Neuronal stem cell (in vitro differentiated cells): ENCODE results near the gene KIAA0753.

Experiments used
- DNase-seq: peaks from one replicate; pipeline ENCODE4 v3.0.0-alpha.2; 2013; ENCODE audit warnings: low spot score
- H2AFZ ChIP-seq: one replicate; pipeline ENCODE4 v1.6.1; 2013; ENCODE audit warnings: mild to moderate bottlenecking, low read length, inconsistent platforms
- H2AK5ac ChIP-seq: 2 replicates; pipeline ENCODE4 v1.6.1; 2013; ENCODE audit warnings: low read depth, mild to moderate bottlenecking, inconsistent platforms, low read length, moderate library complexity, mixed read lengths
- H2BK120ac ChIP-seq: 2 replicates; pipeline ENCODE4 v1.6.1; 2013; ENCODE audit warnings: low read depth, mild to moderate bottlenecking, inconsistent platforms, low read length, moderate library complexity, mixed read lengths
- H2BK12ac ChIP-seq: one replicate; pipeline ENCODE4 v1.6.1; 2013; ENCODE audit warnings: low read length, inconsistent platforms
- H2BK15ac ChIP-seq: 2 replicates; pipeline ENCODE4 v1.6.1; 2013; ENCODE audit warnings: mild to moderate bottlenecking, low read length, inconsistent platforms, mixed read lengths
- H2BK5ac ChIP-seq: one replicate; pipeline ENCODE4 v1.6.1; 2013; ENCODE audit warnings: inconsistent platforms, mild to moderate bottlenecking, low read length, moderate library complexity
- H3K14ac ChIP-seq: one replicate; pipeline ENCODE4 v1.6.1; 2013; ENCODE audit warnings: low read length, inconsistent platforms
- H3K18ac ChIP-seq: 2 replicates; pipeline ENCODE4 v1.6.1; 2013; ENCODE audit warnings: low read length, inconsistent platforms
- H3K23ac ChIP-seq: 2 replicates; pipeline ENCODE4 v1.6.1; 2013; ENCODE audit warnings: low read depth, mild to moderate bottlenecking, mixed read lengths, low read length, inconsistent platforms; ENCODE audit not compliant: poor library complexity
- H3K27ac ChIP-seq: replicated peaks from 3 replicates; pipeline ENCODE4 v1.5.1; 2013; ENCODE audit warnings: low read length, inconsistent platforms
- H3K27me3 ChIP-seq, 3 experiments: 2 replicates each; pipeline ENCODE4 v1.6.1; 2013; ENCODE audit warnings: low read length in 3 of 3, mild to moderate bottlenecking in 2 of 3, inconsistent platforms in 1 of 3, low read depth in 1 of 3, mixed read lengths in 1 of 3, moderate library complexity in 1 of 3; ENCODE audit not compliant: control insufficient read depth in 3 of 3, insufficient read depth in 3 of 3
- H3K36me3 ChIP-seq, 2 donors: replicated peaks in 1 of 2; 2 replicates each; pipeline ENCODE4 v1.6.1; 2013; ENCODE audit warnings: low read length in 2 of 2; ENCODE audit not compliant: control insufficient read depth in 2 of 2, insufficient read depth in 2 of 2
- H3K4ac ChIP-seq: 2 replicates; pipeline ENCODE4 v1.6.1; 2013; ENCODE audit warnings: inconsistent platforms, mild to moderate bottlenecking, low read length, moderate library complexity
- H3K4me1 ChIP-seq, 2 donors: 1 replicate in 1 of 2; 2 replicates in 1 of 2; pipeline ENCODE4 v1.6.1; 2013; ENCODE audit warnings: low read length in 2 of 2, low read depth in 1 of 2; ENCODE audit not compliant: control insufficient read depth in 2 of 2, insufficient read depth in 1 of 2
- H3K4me2 ChIP-seq: one replicate; pipeline ENCODE4 v1.6.1; 2013; ENCODE audit warnings: mild to moderate bottlenecking, low read length, inconsistent platforms; ENCODE audit not compliant: insufficient read depth, poor library complexity, severe bottlenecking
- H3K4me3 ChIP-seq, 2 donors: 2 replicates each; pipeline ENCODE4 v1.5.1; 2013; ENCODE audit warnings: low read length in 2 of 2, mild to moderate bottlenecking in 2 of 2, inconsistent platforms in 1 of 2, moderate library complexity in 1 of 2
- H3K79me1 ChIP-seq: one replicate; pipeline ENCODE4 v1.6.1; 2013; ENCODE audit warnings: low read depth, mild to moderate bottlenecking, inconsistent platforms, low read length, moderate library complexity
- H3K9ac ChIP-seq: one replicate; pipeline ENCODE4 v1.6.1; 2013; ENCODE audit warnings: mild to moderate bottlenecking, low read depth, low read length, inconsistent platforms; ENCODE audit not compliant: poor library complexity
- H3K9me3 ChIP-seq, 2 donors: replicated peaks in 1 of 2; 2 replicates each; pipeline versions ENCODE3 to v1.6.1; 2013; ENCODE audit warnings: low read length in 2 of 2, mild to moderate bottlenecking in 2 of 2, inconsistent platforms in 1 of 2, low read depth in 1 of 2, mixed read lengths in 1 of 2, moderate library complexity in 1 of 2; ENCODE audit not compliant: control insufficient read depth in 2 of 2, insufficient read depth in 1 of 2
- H4K8ac ChIP-seq: one replicate; pipeline ENCODE4 v1.6.1; 2013; ENCODE audit warnings: low read depth, mild to moderate bottlenecking, inconsistent platforms, low read length, moderate library complexity
- H4K91ac ChIP-seq: one replicate; pipeline ENCODE4 v1.6.1; 2013; ENCODE audit warnings: low read length, low read depth, mild to moderate bottlenecking, inconsistent platforms; ENCODE audit not compliant: poor library complexity
- WGBS, 2 donors: extraction: QIAGEN DNeasy Blood & Tissue Kit; methylation state at CpG; one replicate each; pipeline ENCODE4 v1.1.7; 2013; ENCODE audit warnings: missing lambda C conversion rate in 2 of 2, mixed read lengths in 1 of 2; ENCODE audit not compliant: insufficient read length in 2 of 2, insufficient replicate concordance in 1 of 2; ENCODE audit errors: extremely low coverage in 2 of 2; 5-methylcytosine and 5-hydroxymethylcytosine counted together

Gene KIAA0753

GRCh38 chr17:6571452-6571781 is 69.1 kb downstream of the KIAA0753 start:
- peak overlapping the region; percentile 67 for H2AK5ac ChIP-seq
- no peak overlapping the region for H2BK12ac ChIP-seq
- H2BK15ac ChIP-seq, result no peak overlapping the region
- peaks cover 14 to 25% of the 10 kb centered on the region in 2 donors for H3K4me1 ChIP-seq
- H3K4ac ChIP-seq, result no peak overlapping the region
- no peak overlapping the region for H3K23ac ChIP-seq
- H3K18ac ChIP-seq, result peak overlapping the region; percentile 92
- H4K91ac ChIP-seq, result no peak overlapping the region
- no peak overlapping the region for H3K9ac ChIP-seq
- no peak overlapping the region for H3K4me2 ChIP-seq
- no peak for DNase-seq
- H2BK120ac ChIP-seq, result no peak overlapping the region
- H3K36me3 ChIP-seq, result peaks cover 3 to 20% of the 10 kb centered on the region in 2 donors
- WGBS, 2 donors, result no CpG with 5 or more reads among the region's 7 CpGs
- no peaks in the 10 kb centered on the region for H3K79me1 ChIP-seq
- H4K8ac ChIP-seq, result no peak overlapping the region
- H3K27me3 ChIP-seq, result no peaks in the 10 kb centered on the region
- no peak overlapping the region for H2BK5ac ChIP-seq
- no peaks in the 10 kb centered on the region for H3K9me3 ChIP-seq
- no peak overlapping the region for H3K4me3 ChIP-seq
- no peak overlapping the region for H2AFZ ChIP-seq
- H3K27ac ChIP-seq, result no peak overlapping the region
- H3K14ac ChIP-seq, result no peak overlapping the region

- H3K4me2 ChIP-seq, result no peak overlapping the region
- peak; percentile 76 for DNase-seq
- no peak overlapping the region for H2BK15ac ChIP-seq
- no peak overlapping the region for H3K9ac ChIP-seq
- H3K18ac ChIP-seq, result peak overlapping the region; percentile 92
- WGBS, 2 donors, result no CpG with 5 or more reads among the region's 18 CpGs
- H3K14ac ChIP-seq, result no peak overlapping the region
- no peaks in the 10 kb centered on the region for H3K79me1 ChIP-seq
- H2BK5ac ChIP-seq, result no peak overlapping the region
- H3K27me3 ChIP-seq, result no peaks in the 10 kb centered on the region
- peaks cover 3 to 17% of the 10 kb centered on the region in 2 donors for H3K36me3 ChIP-seq
- H3K23ac ChIP-seq, result no peak overlapping the region
- peak overlapping the region; percentile 67 for H2AK5ac ChIP-seq
- peaks cover 12 to 25% of the 10 kb centered on the region in 2 donors for H3K4me1 ChIP-seq
- no peak overlapping the region for H2BK120ac ChIP-seq
- no peak overlapping the region for H2AFZ ChIP-seq
- no peak overlapping the region for H3K4me3 ChIP-seq
- H3K4ac ChIP-seq, result no peak overlapping the region
- H4K91ac ChIP-seq, result no peak overlapping the region
- H3K9me3 ChIP-seq, result no peaks in the 10 kb centered on the region
- no peak overlapping the region for H4K8ac ChIP-seq
- H3K27ac ChIP-seq, result peak overlapping the region; percentile 37
- peak overlapping the region; percentile 4 for H2BK12ac ChIP-seq
Observed at GRCh38 chr17:6570731-6571451, 69.6 kb downstream of the KIAA0753 start.

GRCh38 chr17:6569370-6570285 is 70.9 kb downstream of the KIAA0753 start:
- Histone ChIP-seq H3K4ac (no peak overlapping the region), H2BK12ac (no peak overlapping the region)
- no CpG with 5 or more reads among the region's 10 CpGs for WGBS, 2 donors

GRCh38 chr17:6568184-6568758 is 72.2 kb downstream of the KIAA0753 start:
- no peak overlapping the region for H2BK120ac ChIP-seq
- H3K27ac ChIP-seq, result no peak overlapping the region
- DNase-seq, result no peak
- no peak overlapping the region for H2BK15ac ChIP-seq
- H3K4me1 ChIP-seq, result peaks cover 0 to 15% of the 10 kb centered on the region in 2 donors
- H3K9me3 ChIP-seq, result no peaks in the 10 kb centered on the region
- H4K91ac ChIP-seq, result no peak overlapping the region
- H2AK5ac ChIP-seq, result peak overlapping the region; percentile 33
- no peak overlapping the region for H4K8ac ChIP-seq
- no peaks in the 10 kb centered on the region for H3K27me3 ChIP-seq
- no peaks in the 10 kb centered on the region for H3K79me1 ChIP-seq
- no peak overlapping the region for H3K4ac ChIP-seq
- no CpG with 5 or more reads among the region's 12 CpGs for WGBS, 2 donors
- H2AFZ ChIP-seq, result no peak overlapping the region
- H3K23ac ChIP-seq, result peak overlapping the region; percentile 57
- peak overlapping the region; percentile 50 for H3K9ac ChIP-seq
- H2BK5ac ChIP-seq, result no peak overlapping the region
- no peak overlapping the region for H3K4me3 ChIP-seq
- H3K36me3 ChIP-seq, result peaks cover 0 to 8% of the 10 kb centered on the region in 2 donors
- no peak overlapping the region for H2BK12ac ChIP-seq
- no peak overlapping the region for H3K4me2 ChIP-seq
- peak overlapping the region; percentile 6 for H3K18ac ChIP-seq
- no peak overlapping the region for H3K14ac ChIP-seq

More at GRCh38 chr17:6569370-6570285, 70.9 kb downstream of the KIAA0753 start:
- Histone ChIP-seq H3K4me1 (peaks cover 0 to 15% of the 10 kb centered on the region in 2 donors), H2BK15ac (no peak overlapping the region), H2BK120ac (no peak overlapping the region), H3K4me3 (peak overlapping the region in 1 of 2 donors; percentile 13), H3K9ac (no peak overlapping the region), H3K14ac (no peak overlapping the region), H2BK5ac (no peak overlapping the region), H2AK5ac (no peak overlapping the region), H3K18ac (peak overlapping the region; percentile 16), H3K23ac (no peak overlapping the region), H3K9me3 (no peaks in the 10 kb centered on the region), H4K91ac (no peak overlapping the region), H3K27me3 (no peaks in the 10 kb centered on the region), H3K36me3 (peaks cover 3 to 16% of the 10 kb centered on the region in 2 donors), H4K8ac (no peak overlapping the region), H3K4me2 (no peak overlapping the region), H2AFZ (no peak overlapping the region), H3K27ac (no peak overlapping the region), H3K79me1 (no peaks in the 10 kb centered on the region)
- no peak for DNase-seq
